ENCODE results near the gene EPHB2.
"Not testable (repeated sequence)": the region's sequence is repeated elsewhere in the genome, so short reads cannot be mapped to it uniquely, and the experiment has no call there.

The EPHB2 gene

DNA sequence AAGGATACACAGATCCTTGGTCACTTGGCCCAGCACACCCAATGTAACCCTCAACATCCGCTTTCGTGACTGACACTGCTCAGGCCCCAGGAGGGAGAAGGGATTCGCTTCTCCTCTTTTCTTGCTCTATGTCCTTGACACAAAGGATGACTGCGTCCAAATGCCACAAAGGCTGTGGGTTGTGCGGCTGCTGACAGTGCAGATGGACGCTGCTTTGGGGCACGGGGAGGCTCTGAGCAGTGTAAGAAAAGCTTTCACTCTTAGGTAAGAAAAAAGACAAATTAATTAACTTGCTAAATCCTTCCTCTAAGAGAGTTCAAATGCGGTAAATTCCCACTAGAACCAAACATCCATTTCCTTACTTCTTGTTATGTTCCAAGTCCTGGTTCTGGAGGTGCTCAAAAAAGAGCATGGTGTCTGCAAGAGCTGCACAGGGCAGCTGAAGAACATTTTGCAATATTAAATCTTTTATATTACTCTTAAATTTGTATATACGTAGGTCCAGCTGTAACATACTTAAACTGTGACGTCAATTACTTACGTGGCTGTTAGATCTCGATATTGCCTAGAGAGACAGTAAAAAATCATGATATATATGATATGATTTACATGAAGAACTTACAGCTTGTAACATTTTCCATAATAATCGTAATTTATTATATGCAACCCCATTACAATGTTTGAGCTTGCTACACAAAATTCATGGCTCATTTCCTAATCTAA, 19.4 kb upstream of the EPHB2 start:
- DNase-seq (ENCODE audit: low spot score): no peak

- DNase-seq (ENCODE audit: low spot score): no peak
These were observed 16.5 kb upstream of the EPHB2 start for GRCh38 chr1:22694172-22694571.

DNA sequence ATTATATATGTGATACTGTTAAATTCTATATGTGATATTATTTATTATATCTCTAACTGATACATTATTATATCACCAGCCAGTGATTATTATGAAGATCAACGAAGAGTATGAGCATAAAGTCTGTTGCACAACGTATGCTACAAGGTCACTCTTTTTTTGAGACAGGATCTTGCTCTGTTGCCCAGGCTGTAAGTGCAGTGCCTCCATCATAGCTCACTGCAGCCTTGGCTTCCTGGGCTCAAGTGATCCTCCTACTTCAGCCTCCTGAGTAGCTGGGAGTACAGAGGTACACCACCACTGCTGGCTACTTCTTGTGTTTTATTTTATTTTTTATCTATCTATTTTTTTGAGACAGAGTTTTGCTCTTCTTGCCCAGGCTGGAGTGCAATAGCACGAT, 14.0 kb upstream of the EPHB2 start:
- DNase-seq (ENCODE audit: low spot score): no peak

DNA sequence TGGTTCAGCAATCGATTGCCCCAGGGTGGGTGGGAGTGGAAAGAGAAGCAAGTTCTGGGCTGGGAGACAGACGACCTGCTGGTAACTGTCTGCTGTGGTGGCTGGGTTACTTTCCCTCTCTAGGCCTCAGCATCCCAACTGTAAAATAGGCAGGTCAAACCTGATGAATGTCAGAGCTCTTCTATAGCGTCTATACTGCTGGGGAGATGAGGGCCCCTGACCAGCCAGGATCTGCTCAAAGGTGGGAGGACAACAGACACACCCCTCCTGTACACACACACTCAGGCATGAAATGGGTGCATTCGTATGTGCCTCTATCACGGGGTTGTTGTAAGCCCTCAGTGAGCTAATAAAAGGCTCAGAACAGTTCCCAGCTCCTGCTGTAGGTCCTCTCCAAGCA, 12.7 kb upstream of the EPHB2 start:
- no peak for DNase-seq (ENCODE audit: low spot score)

DNA sequence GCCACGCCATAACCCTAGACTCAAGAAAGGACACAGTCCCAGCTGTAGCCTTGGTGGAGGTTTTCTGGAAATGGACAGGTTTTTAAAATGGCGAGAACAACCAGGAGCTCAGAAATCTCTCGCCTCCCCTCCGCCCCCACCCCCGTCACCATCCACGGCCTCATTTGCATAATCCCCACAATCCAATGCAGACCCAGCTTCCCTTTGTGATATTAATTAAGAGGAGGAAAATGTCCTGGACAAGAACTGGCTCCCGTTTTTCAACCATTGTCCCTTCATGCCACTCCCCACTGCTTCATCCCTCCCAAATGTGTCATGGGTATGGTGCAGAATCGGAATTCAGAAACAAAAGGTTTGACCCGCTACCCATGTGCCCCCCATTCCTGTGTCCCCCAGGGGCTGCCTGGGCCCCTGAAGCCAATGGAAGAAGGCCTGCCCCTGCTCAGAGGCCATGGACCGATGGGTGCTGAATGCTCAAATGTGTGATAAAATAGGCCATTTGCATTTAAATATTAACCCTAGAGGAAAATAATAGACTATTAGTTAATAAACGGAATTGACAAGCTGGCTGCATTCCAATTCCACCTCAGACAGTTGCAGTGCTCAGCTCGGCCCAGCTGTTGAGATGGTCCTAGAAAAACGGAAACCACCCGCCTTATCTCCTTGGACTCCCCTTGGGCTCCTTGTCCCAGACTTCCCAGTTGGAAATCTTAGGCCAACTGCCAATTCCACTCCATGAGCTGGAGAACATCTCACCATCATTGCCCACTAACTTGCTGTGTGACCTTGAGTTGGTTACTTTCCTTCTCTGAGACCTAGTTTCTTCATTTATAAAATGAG, 10.7 kb upstream of the EPHB2 start:
- no peak for DNase-seq (ENCODE audit: low spot score)

DNA sequence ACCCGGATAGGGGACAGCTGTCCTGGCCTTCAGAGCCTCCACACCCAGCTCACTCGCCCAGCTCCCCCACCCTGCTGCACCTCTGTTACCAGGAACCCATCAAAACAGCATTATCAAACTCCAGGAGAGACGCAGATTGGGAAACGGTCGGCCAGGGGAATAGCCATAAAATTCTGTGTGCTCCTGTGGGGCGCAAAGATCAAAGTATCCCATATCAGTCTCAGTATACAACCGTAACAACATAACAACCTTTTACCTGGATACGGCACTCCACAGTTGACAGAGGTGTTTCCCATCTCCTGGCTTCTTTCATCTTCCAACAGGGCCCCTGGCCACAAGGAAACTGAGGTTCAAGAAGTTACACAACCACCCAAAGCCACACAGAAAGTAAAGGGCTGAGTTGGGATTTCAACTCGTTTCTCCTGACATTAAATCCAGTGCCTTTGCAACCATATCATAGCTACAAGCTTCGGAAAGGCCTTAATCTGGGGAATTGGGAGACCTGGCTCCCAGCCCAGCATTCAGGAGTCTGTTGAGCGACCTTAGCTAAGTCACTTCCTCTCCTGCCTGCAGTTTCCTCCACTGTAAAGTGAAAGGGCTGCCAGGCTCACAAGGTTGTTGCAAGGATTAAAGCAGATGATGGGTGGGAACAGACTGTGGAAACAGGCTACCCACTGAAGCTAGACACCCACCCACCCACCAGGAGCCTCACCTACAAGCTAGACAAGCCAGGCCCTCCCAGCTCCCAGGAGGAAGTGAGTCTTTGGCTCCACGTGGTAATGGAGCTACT, 8.1 kb upstream of the EPHB2 start:
- DNase-seq (ENCODE audit: low spot score): peak; percentile 65

DNA sequence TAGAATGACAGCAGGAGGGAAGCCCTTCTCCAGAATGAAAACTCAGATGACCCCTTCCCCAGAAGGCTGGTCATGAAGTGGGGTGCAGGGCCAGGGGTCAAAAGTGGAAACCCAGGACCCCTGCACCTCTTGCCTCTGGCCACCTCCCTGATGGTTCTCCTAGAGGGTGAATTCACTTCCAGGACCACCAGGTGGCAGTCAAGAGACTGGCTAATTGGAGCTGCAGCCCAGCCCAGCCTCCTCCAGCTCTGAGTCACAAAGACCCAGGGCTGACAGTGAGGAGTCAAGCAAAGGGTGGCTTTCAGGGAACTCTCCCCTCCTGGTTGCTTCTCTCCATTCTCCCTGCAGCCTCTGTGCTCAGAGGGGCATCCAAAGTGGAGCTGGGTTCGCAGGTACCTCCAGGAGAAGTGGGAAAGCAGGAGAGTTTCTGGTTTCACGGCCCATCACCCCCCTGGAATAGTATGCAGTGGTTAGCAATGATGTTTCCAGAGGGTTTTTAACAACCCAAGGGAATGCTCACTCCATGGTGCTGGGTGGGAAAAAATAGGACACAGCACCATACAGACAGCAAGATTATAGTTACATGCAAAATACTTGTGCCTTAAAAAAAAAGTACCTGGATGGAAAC, 6.1 kb upstream of the EPHB2 start:
- DNase-seq (ENCODE audit: low spot score): peak; percentile 85

GRCh38 chr1:22705586-22705985, 5.1 kb upstream of the EPHB2 start:
- no peak for DNase-seq (ENCODE audit: low spot score)

- DNase-seq (ENCODE audit: low spot score): not testable (repeated sequence)
These were observed 4.5 kb upstream of the EPHB2 start for GRCh38 chr1:22706100-22706499.

DNA sequence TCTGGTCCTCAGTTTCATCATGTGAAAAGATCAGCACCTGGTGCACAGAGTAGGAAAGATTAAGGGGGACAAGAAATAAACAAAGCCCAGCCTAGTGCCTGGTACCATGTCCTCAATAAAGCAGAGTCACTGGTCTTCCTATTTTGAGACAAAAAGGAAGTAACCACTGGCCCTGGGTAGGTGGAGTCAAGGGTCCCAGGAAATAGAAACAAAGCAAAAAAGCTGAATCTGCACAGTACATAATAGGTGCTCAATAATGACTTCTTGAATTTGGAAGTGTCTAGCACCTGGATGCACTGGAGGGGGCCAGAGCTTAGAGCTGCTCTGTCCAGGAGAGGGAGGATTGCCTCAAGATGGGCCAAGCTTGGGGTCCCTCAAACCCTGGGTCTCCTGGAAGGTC, 1.9 kb upstream of the EPHB2 start:
- no peak for DNase-seq (ENCODE audit: low spot score)

- DNase-seq (ENCODE audit: low spot score): no peak
These were observed 1.4 kb upstream of the EPHB2 start for GRCh38 chr1:22709227-22709626.

- DNase-seq (ENCODE audit: low spot score): peak; percentile 80
These were observed 543 bp upstream of the EPHB2 start for GRCh38 chr1:22709891-22710700.

DNA sequence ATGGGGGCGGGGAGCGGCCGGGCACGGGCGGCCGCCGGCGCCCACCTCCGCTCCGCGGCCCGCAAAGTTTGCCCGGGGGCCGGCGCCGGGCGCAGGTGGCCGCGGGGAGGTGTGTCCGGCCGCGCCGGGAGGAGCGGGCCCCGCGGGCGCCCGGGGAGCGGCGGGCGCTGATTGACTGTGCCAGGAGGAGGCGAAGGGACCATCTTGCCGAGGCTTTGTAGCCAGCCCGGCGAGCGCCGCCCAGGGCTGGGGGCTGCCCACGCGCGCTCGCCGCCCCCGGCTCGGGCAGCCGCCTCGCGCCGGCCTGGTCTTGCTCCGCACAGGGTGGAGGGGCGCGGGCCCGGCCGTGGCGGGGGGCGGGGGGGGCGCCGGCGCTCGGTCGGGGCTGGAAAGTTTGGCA, 432 bp downstream of the EPHB2 start:
- DNase-seq (ENCODE audit: low spot score): no peak

DNA sequence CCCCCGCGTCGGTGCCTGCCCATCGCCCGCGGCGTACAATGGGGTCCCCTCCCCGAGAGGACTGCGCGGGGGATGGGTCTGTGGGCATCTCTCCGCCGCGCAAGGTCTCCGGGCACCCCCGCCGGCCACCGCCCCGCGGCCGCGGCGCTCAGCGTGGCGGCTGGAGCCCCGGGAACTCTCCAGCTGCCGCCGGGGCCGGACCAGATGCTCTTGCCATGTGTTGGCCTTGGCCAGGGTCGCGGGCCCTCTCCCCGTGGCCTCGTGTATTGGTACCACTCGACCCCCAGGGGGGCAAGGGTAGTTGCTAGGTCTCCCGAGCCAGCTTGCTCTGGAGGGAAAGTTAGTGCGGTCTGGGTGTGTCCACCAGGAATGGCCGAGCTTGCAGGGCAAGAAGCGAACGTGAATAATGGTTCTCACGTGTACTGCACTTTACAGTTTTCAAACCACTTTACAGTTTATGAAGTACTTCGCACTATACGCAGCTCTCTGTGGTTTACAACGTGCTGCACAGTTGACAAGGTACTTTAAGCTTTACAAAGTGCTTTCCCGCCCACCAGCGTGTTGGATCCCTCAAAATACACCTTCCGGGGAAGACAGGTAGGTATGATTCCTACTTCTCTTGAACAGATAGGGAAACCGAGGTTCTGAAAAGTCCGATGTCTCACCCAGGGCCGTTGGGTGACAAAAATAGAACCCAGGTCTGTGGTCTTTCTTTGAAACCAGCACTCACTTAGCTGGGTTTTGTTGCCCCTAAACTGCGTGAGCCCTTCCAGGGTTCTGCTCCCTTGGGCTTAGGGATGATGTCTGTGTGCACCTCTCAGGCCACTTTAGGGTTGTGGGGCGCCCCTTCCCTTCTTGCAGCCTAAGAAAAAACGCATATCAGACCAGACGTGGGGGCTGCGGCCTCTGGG, 1.2 kb downstream of the EPHB2 start:
- no peak for DNase-seq (ENCODE audit: low spot score)

DNA sequence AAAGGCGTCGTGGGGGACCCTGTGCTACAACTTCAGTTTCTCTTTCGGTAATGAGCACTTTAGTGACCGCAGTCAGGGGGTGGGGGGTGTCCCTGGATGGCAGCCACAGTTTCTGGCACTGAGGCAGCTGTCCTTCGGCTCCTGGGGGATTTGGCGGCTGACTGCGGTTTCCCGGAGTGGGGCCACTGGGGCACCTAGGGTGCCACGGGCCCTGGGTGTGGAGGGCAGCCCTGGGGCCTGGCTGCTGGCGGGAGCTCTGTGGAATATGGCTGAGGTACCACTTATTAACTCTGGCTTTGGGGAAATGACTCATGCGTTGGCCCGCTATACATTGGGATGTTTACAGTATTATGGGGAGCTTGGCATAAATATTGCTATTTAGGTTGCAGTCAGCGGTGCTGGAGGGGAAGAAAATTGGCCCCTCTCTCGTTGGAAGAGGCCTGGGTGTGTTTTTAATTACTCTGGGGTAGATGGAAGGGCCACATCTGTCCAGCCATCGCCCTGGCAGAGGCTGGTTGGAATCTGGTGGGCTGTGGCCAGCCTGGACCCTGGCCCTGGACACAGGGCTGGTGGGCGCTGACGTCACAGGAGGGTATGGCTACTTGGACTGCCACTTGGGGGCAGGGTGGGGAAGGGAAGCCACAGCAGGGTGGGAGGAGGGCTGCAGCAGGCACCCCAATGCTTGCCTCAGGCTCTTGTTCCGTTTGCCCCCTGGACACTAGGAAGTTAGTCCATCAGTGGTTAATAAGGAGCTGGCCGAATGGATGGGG, 2.0 kb downstream of the EPHB2 start:
- no peak for DNase-seq (ENCODE audit: low spot score)

DNA sequence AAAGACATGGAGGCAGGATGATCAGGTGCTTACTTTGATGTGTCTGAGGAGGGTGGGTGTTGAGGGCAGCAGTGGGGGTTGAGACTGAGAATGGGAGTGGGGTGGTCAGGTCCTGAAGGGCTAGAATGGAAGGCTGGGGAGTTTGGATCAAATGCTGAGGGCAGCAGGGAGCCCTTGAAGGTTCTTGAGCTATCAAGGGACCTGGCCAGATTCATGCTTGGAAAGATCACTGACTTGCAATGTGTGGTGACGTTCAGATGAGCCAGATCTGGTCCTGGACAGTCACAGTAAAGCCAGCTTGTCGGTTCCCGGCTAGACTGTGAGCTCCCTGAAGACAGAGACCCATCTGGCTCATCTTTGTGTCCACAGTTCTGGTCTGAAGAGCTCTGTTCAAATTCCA, 3.8 kb downstream of the EPHB2 start:
- no peak for DNase-seq (ENCODE audit: low spot score)

- DNase-seq (ENCODE audit: low spot score): peak; percentile 65
These were observed 6.6 kb downstream of the EPHB2 start for GRCh38 chr1:22717037-22717760.

GRCh38 chr1:22721122-22721873, 10.7 kb downstream of the EPHB2 start:
- DNase-seq (ENCODE audit: low spot score): no peak
